BE2C (cell line): ENCODE data around the gene ATP1A4.
"Not testable (repeated sequence)": the region's sequence is repeated elsewhere in the genome, so short reads cannot be mapped to it uniquely, and the experiment has no call there.

Experiments used
- DNase-seq: peaks from one replicate; pipeline ENCODE4 v3.0.0-alpha.2; 2020
- H3K27me3 ChIP-seq: fragments of 250-450 bp; sonication (Bioruptor Pico); 2 replicates; pipeline ENCODE4 v1.5.1; 2020; ENCODE audit warnings: mild to moderate bottlenecking
- H3K36me3 ChIP-seq: fragments of 250-450 bp; sonication (Bioruptor Pico); 2 replicates; pipeline ENCODE4 v1.5.1; 2020; ENCODE audit warnings: mild to moderate bottlenecking
- H3K4me1 ChIP-seq: fragments of 250-450 bp; sonication (Bioruptor Pico); 2 replicates; pipeline ENCODE4 v1.5.1; 2020
- H3K4me3 ChIP-seq: 2 replicates; pipeline ENCODE4 v1.5.1; 2011; ENCODE audit warnings: low read depth, low read length
- H3K9me3 ChIP-seq: fragments of 250-450 bp; sonication (Bioruptor Pico); 2 replicates; pipeline ENCODE4 v1.5.1; 2020
- TF ChIP-seq, protein P1 (sequence below): IDR thresholded peaks from 2 replicates; pipeline ENCODE4 v1.5.1; 2012; ENCODE audit warnings: mild to moderate bottlenecking, low read depth, low read length

ATP1A4 gene

DNA sequence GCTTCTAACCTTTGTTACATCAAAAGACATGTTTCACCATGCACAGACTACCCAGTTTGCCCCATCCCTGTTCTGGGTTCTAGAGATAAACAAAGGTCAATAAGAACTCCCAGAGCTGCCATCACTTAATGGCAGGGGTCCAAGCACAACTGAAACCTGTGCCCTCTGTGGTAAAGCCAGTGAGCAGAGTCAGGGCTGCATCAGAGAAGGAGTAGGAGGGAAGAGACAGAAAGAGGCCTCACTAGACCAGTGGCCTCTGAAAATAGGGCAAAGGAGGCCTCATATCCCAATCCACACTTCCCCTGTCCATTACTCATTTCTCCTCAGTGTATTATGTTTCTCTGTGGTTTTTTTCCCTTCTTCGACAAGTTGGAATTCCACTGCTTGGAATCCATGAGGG, 25.7 kb upstream of the ATP1A4 start:
- DNase-seq = no peak
- H3K9me3 ChIP-seq = no peaks in the 10 kb centered on the region
- peaks cover under 1% of the 10 kb centered on the region; the same call in 1 of the 2 replicates for H3K27me3 ChIP-seq
- TF ChIP-seq, protein P1, sequence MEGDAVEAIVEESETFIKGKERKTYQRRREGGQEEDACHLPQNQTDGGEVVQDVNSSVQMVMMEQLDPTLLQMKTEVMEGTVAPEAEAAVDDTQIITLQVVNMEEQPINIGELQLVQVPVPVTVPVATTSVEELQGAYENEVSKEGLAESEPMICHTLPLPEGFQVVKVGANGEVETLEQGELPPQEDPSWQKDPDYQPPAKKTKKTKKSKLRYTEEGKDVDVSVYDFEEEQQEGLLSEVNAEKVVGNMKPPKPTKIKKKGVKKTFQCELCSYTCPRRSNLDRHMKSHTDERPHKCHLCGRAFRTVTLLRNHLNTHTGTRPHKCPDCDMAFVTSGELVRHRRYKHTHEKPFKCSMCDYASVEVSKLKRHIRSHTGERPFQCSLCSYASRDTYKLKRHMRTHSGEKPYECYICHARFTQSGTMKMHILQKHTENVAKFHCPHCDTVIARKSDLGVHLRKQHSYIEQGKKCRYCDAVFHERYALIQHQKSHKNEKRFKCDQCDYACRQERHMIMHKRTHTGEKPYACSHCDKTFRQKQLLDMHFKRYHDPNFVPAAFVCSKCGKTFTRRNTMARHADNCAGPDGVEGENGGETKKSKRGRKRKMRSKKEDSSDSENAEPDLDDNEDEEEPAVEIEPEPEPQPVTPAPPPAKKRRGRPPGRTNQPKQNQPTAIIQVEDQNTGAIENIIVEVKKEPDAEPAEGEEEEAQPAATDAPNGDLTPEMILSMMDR = no peak
- H3K4me3 ChIP-seq = no peak overlapping the region
- H3K36me3 ChIP-seq = no peaks in the 10 kb centered on the region
- no peaks in the 10 kb centered on the region for H3K4me1 ChIP-seq

DNA sequence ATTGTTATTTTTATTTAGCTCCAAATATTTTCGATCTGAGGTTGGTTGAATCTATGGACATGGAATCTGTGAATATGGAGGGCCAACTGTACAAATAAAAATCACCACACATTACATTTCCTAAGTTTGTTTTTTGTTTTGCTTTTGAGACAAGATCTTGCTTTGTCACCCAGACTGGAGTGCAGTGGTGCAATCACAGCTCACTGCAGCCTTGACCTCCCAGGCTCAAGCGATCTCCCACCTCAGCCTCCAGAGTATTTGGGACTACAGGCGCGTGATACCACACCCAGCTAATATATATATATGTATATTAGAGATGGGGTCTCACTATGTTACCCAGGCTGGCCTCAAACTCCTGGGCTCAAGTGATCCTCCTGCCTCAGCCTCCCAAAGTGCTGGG, 25.1 kb upstream of the ATP1A4 start:
- H3K4me3 ChIP-seq, H3K27me3 ChIP-seq, H3K9me3 ChIP-seq, H3K36me3 ChIP-seq, H3K4me1 ChIP-seq, DNase-seq: not testable (repeated sequence)

DNA sequence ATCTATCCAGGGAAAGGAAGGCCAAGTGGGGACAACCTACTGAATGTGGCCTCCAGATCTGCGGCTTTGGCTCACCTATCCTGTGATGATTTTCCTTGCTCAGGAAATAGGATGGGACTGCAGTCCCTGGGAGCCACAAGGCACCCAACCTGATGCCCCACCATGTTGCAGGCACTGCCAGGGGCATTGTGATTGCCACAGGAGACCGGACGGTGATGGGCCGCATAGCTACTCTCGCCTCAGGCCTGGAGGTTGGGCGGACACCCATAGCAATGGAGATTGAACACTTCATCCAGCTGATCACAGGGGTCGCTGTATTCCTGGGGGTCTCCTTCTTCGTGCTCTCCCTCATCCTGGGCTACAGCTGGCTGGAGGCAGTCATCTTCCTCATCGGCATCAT, 24.0 kb upstream of the ATP1A4 start:
- TF ChIP-seq, protein P1 = no peak
- Histone ChIP-seq H3K36me3 (no peaks in the 10 kb centered on the region), H3K4me3 (no peak overlapping the region), H3K9me3 (no peaks in the 10 kb centered on the region), H3K27me3 (peaks cover 4% of the 10 kb centered on the region; the same call in 1 of the 2 replicates), H3K4me1 (no peaks in the 10 kb centered on the region)
- DNase-seq = no peak

DNA sequence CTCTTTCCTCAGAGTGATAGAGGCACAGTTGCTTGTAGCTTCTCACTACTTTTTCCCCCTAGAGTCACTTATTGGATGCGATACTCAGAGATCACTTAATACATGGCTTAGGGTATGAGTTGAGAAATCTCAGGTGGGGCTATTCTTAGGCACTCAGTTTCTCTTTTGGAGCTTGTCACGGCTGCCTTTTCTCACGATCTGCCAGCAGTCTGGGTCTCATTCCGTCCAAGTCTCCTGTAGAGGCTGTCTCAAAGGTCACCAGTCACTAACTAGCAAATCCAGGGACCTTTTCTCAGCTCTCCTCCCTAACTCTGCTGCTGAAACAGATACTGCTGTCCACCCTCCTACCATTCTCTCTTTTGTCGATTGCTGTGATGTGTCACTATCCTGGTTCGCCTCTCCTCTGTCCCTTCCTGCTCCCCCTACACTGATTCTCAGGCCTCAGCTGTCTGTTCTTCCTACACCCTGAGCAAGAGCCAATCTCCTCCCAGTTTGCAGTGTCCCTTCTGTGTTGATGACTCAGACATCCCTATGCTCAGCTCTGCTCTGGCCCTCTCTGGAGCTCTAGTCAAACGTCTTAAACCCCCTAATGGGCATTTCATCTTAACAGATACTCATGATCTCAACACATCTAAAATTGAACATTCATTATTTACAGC, 23.4 kb upstream of the ATP1A4 start:
- DNase-seq = no peak
- TF ChIP-seq, protein P1 = no peak
- Histone ChIP-seq H3K36me3 (no peaks in the 10 kb centered on the region), H3K4me3 (no peak overlapping the region), H3K27me3 (peaks cover 4% of the 10 kb centered on the region; the same call in 1 of the 2 replicates), H3K9me3 (no peaks in the 10 kb centered on the region), H3K4me1 (no peaks in the 10 kb centered on the region)

DNA sequence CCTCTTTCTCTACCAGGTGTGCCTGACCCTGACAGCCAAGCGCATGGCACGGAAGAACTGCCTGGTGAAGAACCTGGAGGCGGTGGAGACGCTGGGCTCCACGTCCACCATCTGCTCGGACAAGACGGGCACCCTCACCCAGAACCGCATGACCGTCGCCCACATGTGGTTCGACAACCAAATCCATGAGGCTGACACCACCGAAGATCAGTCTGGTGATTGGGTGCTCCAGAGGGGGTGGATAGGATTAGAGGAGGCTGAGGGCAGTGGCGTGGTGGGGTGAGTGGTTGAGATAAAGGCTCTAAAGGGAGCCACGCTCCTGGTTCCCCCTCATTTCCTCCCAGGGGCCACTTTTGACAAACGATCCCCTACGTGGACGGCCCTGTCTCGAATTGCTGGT, 22.8 kb upstream of the ATP1A4 start:
- H3K27me3 ChIP-seq = peaks cover 4% of the 10 kb centered on the region; the same call in 1 of the 2 replicates
- DNase-seq = no peak
- no peaks in the 10 kb centered on the region for H3K9me3 ChIP-seq
- no peaks in the 10 kb centered on the region for H3K4me1 ChIP-seq
- H3K4me3 ChIP-seq = no peak overlapping the region
- TF ChIP-seq, protein P1 = no peak
- no peaks in the 10 kb centered on the region for H3K36me3 ChIP-seq

DNA sequence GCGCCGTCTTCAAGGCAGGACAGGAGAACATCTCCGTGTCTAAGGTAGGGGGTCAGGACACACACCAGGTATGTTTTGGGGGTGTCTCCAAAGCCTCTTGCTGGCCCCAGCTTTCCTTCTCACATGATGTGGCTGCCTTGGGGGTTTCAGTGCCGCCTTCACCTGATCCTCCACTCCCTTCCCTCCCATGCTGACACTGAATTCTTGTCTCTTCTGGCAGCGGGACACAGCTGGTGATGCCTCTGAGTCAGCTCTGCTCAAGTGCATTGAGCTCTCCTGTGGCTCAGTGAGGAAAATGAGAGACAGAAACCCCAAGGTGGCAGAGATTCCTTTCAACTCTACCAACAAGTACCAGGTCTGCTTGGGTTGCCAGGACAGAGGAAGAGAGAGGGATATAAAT, 22.4 kb upstream of the ATP1A4 start:
- Histone ChIP-seq H3K4me3 (no peak overlapping the region), H3K27me3 (peaks cover 4% of the 10 kb centered on the region; the same call in 1 of the 2 replicates), H3K9me3 (no peaks in the 10 kb centered on the region), H3K4me1 (no peaks in the 10 kb centered on the region), H3K36me3 (no peaks in the 10 kb centered on the region)
- no peak for DNase-seq
- TF ChIP-seq, protein P1 = no peak
